SU-DHL-6 (cell line): ENCODE data around the gene POU3F4.

Source experiments
- H2AFZ ChIP-seq: fragments of 200-600 bp; sonication (generic); 2 replicates; pipeline ENCODE4 v1.6.1; 2014; ENCODE audit warnings: low read depth, mild to moderate bottlenecking, moderate library complexity, mixed read lengths, antibody characterized with exemption, low read length; ENCODE audit not compliant: severe bottlenecking
- H3F3A ChIP-seq: fragments of 200-600 bp; shearing (Covaris generic); 2 replicates; pipeline ENCODE4 v1.6.0; 2016; ENCODE audit warnings: antibody characterized with exemption, mild to moderate bottlenecking; ENCODE audit not compliant: insufficient read depth
- H3K27ac ChIP-seq: fragments of 200-600 bp; sonication (generic); 2 replicates; pipeline ENCODE4 v1.5.1; 2016; ENCODE audit warnings: low read depth, mild to moderate bottlenecking, low read length, moderate library complexity, mixed read lengths
- H3K27me3 ChIP-seq: fragments of 200-600 bp; sonication (generic), shearing (Covaris generic); 2 replicates; pipeline ENCODE4 v1.6.0; 2014; ENCODE audit warnings: mild to moderate bottlenecking, low read length
- H3K36me3 ChIP-seq: fragments of 200-600 bp; sonication (generic); 2 replicates; pipeline ENCODE4 v1.6.1; 2014; ENCODE audit warnings: mild to moderate bottlenecking, low read length, mixed read lengths
- H3K4me2 ChIP-seq: fragments of 300-600, 200-600 bp; shearing (Covaris generic), sonication (generic); 2 replicates; pipeline ENCODE4 v1.6.0; 2014; ENCODE audit warnings: low read length, low read depth, mild to moderate bottlenecking; ENCODE audit not compliant: poor library complexity, severe bottlenecking
- H3K4me3 ChIP-seq: fragments of 200-600 bp; sonication (generic); 2 replicates; pipeline ENCODE4 v1.5.1; 2014; ENCODE audit warnings: antibody characterized with exemption, low read length, mild to moderate bottlenecking, mixed read lengths; ENCODE audit not compliant: insufficient read depth, poor library complexity, severe bottlenecking
- H3K79me2 ChIP-seq: fragments of 200-600 bp; sonication (generic); 2 replicates; pipeline ENCODE4 v1.6.1; 2014; ENCODE audit warnings: mild to moderate bottlenecking, low read length, moderate library complexity; ENCODE audit not compliant: insufficient read depth
- H3K9ac ChIP-seq: fragments of 200-600 bp; sonication (generic); 2 replicates; pipeline ENCODE4 v1.7.0; 2014; ENCODE audit warnings: mild to moderate bottlenecking, low read length
- H3K9me2 ChIP-seq: fragments of 200-600 bp; sonication (generic); replicated peaks from 2 replicates; pipeline ENCODE4 v1.6.1; 2014; ENCODE audit warnings: low read length; ENCODE audit not compliant: insufficient read depth
- H3K9me3 ChIP-seq: fragments of 200-600 bp; sonication (generic); 2 replicates; pipeline ENCODE4 v1.6.1; 2014; ENCODE audit warnings: low read length, mixed read lengths; ENCODE audit not compliant: insufficient read depth
- H4K20me1 ChIP-seq: fragments of 200-600 bp; sonication (generic); 2 replicates; pipeline ENCODE4 v1.6.1; 2014; ENCODE audit warnings: low read depth, mild to moderate bottlenecking, antibody characterized with exemption, low read length, moderate library complexity, mixed read lengths
- CTCF ChIP-seq: fragments of 200-600 bp; sonication (generic); IDR thresholded peaks from one replicate; pipeline ENCODE4 v1.5.1; 2017; ENCODE audit warnings: antibody characterized with exemption, mild to moderate bottlenecking, low read length, moderate library complexity; ENCODE audit not compliant: insufficient read depth, poor library complexity, severe bottlenecking
- EZH2phosphoT487 ChIP-seq: fragments of 200-600 bp; sonication (generic), shearing (Covaris generic); conservative IDR thresholded peaks from 2 replicates; pipeline ENCODE4 v1.6.1; 2018; ENCODE audit warnings: mild to moderate bottlenecking, antibody characterized with exemption, low read length, moderate library complexity, mixed read lengths

Gene POU3F4

GRCh38 chrX:83510510-83511062 is 2.5 kb downstream of the POU3F4 start:
- no peaks in the 10 kb centered on the region for H3K79me2 ChIP-seq
- no peak overlapping the region for H3K27ac ChIP-seq
- H3F3A ChIP-seq: no peaks in the 10 kb centered on the region
- H3K9me3 ChIP-seq: no peaks in the 10 kb centered on the region
- H3K4me2 ChIP-seq: no peak overlapping the region
- H4K20me1 ChIP-seq: no peaks in the 10 kb centered on the region
- H3K9ac ChIP-seq: no peak overlapping the region
- TF ChIP-seq EZH2phosphoT487 (no peak), CTCF (no peak)
- no peaks in the 10 kb centered on the region for H3K27me3 ChIP-seq
- H2AFZ ChIP-seq: no peak overlapping the region
- no peaks in the 10 kb centered on the region for H3K36me3 ChIP-seq
- H3K9me2 ChIP-seq: no peaks in the 10 kb centered on the region
- no peak overlapping the region for H3K4me3 ChIP-seq

DNA sequence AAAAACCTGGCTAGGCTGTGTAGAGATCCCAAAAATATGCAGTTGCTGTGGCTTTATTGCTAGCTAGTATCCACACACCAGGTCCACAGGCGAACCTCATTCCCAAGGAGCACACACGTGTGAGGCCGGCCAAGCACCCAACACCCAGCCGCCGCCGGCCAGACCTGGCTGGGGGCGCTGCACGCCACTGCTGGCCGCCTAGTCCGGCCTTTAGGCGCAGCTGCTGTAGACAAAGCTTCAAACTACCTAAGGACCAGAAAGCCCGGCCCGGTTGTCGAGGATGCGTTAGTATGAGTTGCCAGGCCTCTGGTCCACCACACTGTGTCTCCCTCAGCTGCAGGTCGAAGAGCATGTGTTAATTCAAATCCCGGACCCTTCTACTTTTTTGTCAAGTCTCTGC is 3.1 kb downstream of the POU3F4 start:
- H3K9me2 ChIP-seq: no peaks in the 10 kb centered on the region
- no peak overlapping the region for H2AFZ ChIP-seq
- no peak for TF ChIP-seq EZH2phosphoT487
- no peak for TF ChIP-seq CTCF
- no peak overlapping the region for H3K27ac ChIP-seq
- H3F3A ChIP-seq: no peaks in the 10 kb centered on the region
- no peaks in the 10 kb centered on the region for H3K79me2 ChIP-seq
- no peak overlapping the region for H3K4me2 ChIP-seq
- H3K9ac ChIP-seq: no peak overlapping the region
- no peaks in the 10 kb centered on the region for H3K9me3 ChIP-seq
- H3K27me3 ChIP-seq: no peaks in the 10 kb centered on the region
- no peak overlapping the region for H3K4me3 ChIP-seq
- H4K20me1 ChIP-seq: no peaks in the 10 kb centered on the region
- no peaks in the 10 kb centered on the region for H3K36me3 ChIP-seq

DNA sequence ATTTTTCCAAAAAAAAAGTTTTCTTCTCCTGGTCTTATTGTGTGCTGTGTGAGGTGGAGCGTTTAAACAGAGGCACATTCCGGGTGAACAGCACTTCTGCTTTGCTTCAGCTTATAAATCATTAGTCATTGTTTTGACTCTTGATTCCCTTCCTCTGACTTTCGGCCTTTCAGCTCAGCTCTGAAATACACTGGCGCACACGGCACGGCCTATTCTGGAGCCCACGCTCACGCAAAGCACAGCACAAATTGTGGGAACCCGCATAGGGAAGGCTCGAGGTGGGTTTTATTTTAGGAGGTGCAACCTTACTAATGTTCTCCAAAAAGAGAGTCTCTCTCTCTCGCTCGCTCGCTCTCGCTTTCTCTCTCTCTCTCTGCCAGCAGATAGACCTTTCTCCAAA is 4.0 kb downstream of the POU3F4 start:
- no peak overlapping the region for H3K9ac ChIP-seq
- H3K4me2 ChIP-seq: no peak overlapping the region
- H3K79me2 ChIP-seq: no peaks in the 10 kb centered on the region
- no peaks in the 10 kb centered on the region for H4K20me1 ChIP-seq
- no peaks in the 10 kb centered on the region for H3K27me3 ChIP-seq
- TF ChIP-seq EZH2phosphoT487 (no peak), CTCF (no peak)
- no peak overlapping the region for H3K4me3 ChIP-seq
- no peaks in the 10 kb centered on the region for H3K36me3 ChIP-seq
- no peaks in the 10 kb centered on the region for H3F3A ChIP-seq
- no peaks in the 10 kb centered on the region for H3K9me3 ChIP-seq
- no peak overlapping the region for H2AFZ ChIP-seq
- no peak overlapping the region for H3K27ac ChIP-seq
- H3K9me2 ChIP-seq: no peaks in the 10 kb centered on the region

DNA sequence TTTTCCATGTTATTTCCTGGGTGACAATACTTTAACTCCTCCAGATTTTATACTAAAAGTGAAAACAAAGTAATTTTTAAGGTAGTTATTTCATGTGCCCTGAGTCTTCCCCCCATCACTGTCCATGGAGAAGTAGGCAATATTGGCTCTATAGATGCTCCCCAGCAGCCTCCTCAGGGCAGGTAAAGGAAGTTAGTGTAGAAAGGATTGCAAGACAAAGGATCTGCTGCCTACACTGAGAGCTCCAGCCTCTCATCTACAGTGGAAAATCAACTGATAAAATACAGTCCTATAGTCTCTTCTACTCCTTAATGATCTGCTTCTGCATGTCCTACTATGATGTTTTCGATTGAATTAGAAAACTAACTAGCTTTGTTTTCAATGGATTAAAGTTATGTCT is 8.5 kb downstream of the POU3F4 start:
- no peak overlapping the region for H3K4me3 ChIP-seq
- no peak overlapping the region for H3K9ac ChIP-seq
- no peak overlapping the region for H3K27ac ChIP-seq
- H4K20me1 ChIP-seq: no peaks in the 10 kb centered on the region
- no peaks in the 10 kb centered on the region for H3K9me3 ChIP-seq
- no peak for TF ChIP-seq CTCF
- TF ChIP-seq EZH2phosphoT487: no peak
- no peaks in the 10 kb centered on the region for H3K79me2 ChIP-seq
- no peaks in the 10 kb centered on the region for H3K9me2 ChIP-seq
- no peak overlapping the region for H3K4me2 ChIP-seq
- H3K27me3 ChIP-seq: no peaks in the 10 kb centered on the region
- no peak overlapping the region for H2AFZ ChIP-seq
- H3K36me3 ChIP-seq: no peaks in the 10 kb centered on the region
- H3F3A ChIP-seq: no peaks in the 10 kb centered on the region
